Aorta (tissue), 5 donors: Measurements from ENCODE around the gene SEMA3B. TPM values are rescaled to one million over a fixed set of nuclear protein-coding genes. Genes with fewer than 3 reads are reported as not detected.

Experiments
- ATAC-seq: fragments of 200-7000 bp; cut with Tn5 transposase; one replicate; pipeline ENCODE4 v1.9.1; 2022; ENCODE audit warnings: moderate library complexity; ENCODE audit not compliant: low FRiP score
- DNase-seq, 2 donors: peaks; one replicate each; pipeline ENCODE4 v3.0.0-alpha.2; 2020
- H3K27ac ChIP-seq, 2 donors: one replicate each; pipeline ENCODE4 v1.5.1; 2013; ENCODE audit warnings: low read length in 2 of 2, mild to moderate bottlenecking in 2 of 2, moderate library complexity in 2 of 2, control low read depth in 1 of 2, inconsistent platforms in 1 of 2, low read depth in 1 of 2
- H3K27me3 ChIP-seq, 2 donors: one replicate each; pipeline ENCODE4 v1.6.1; 2013; ENCODE audit warnings: control low read depth in 1 of 2, low read length in 1 of 2, mild to moderate bottlenecking in 1 of 2, moderate library complexity in 1 of 2; ENCODE audit not compliant: insufficient read depth in 2 of 2, control insufficient read depth in 1 of 2
- H3K36me3 ChIP-seq, 2 donors: one replicate each; pipeline ENCODE4 v1.6.1; 2013; ENCODE audit warnings: control low read depth in 1 of 2, low read length in 1 of 2, mild to moderate bottlenecking in 1 of 2; ENCODE audit not compliant: insufficient read depth in 2 of 2, control insufficient read depth in 1 of 2
- H3K4me1 ChIP-seq, 2 donors: one replicate each; pipeline ENCODE4 v1.6.1; 2013; ENCODE audit warnings: low read length in 2 of 2, control low read depth in 1 of 2, mild to moderate bottlenecking in 1 of 2, moderate library complexity in 1 of 2; ENCODE audit not compliant: insufficient read depth in 2 of 2, control insufficient read depth in 1 of 2
- H3K4me3 ChIP-seq, 2 donors: one replicate each; pipeline ENCODE4 v1.5.1; 2013; ENCODE audit warnings: low read length in 2 of 2, control low read depth in 1 of 2, mild to moderate bottlenecking in 1 of 2
- H3K9me3 ChIP-seq: one replicate; pipeline ENCODE4 v1.6.1; 2013; ENCODE audit warnings: mild to moderate bottlenecking, low read length; ENCODE audit not compliant: control insufficient read depth
- WGBS, 2 donors: extraction: QIAGEN DNeasy Blood & Tissue Kit; methylation state at CpG; one replicate each; pipeline ENCODE4 v1.1.7; 2013; 5-methylcytosine and 5-hydroxymethylcytosine counted together
- intact Hi-C, 2 donors: fragments of 100-400 bp; cut with DNase I; formaldehyde crosslinking; loops; one replicate each; pipeline versions ENCODE4 v1.14.2 to v1.15.0; 2022
- polyA plus RNA-seq, 2 donors: library from polyadenylated mRNA; stranded (reverse); fragments of 200-250 nt; gene quantifications; one replicate each; pipeline ENCODE4 v1.2.3, GENCODE V29; 2013
- total RNA-seq, 2 donors: library from RNA; stranded (reverse); fragmentation: NEBNext Ultra II Directional; extraction: Animal tissue kit (Norgen Biotek cat#: 25700); gene quantifications; one replicate each; pipeline ENCODE4 v1.2.1, GENCODE V29; 2021
- donor health status: healthy with polysubstance abuse.
- donor health status: Bipolar disorder and iron deficiency.
- donor health status: DM: no; HTN: no; CAD: no.
- donor health status: DM: no; HTN: no; CAD: no.
- donor health status: DM: yes; HTN: yes; CAD: no.

Gene SEMA3B
- total and polyA plus RNA-seq, 4 donors = 23.3 to 69.5 (median 41.7) TPM

DNA sequence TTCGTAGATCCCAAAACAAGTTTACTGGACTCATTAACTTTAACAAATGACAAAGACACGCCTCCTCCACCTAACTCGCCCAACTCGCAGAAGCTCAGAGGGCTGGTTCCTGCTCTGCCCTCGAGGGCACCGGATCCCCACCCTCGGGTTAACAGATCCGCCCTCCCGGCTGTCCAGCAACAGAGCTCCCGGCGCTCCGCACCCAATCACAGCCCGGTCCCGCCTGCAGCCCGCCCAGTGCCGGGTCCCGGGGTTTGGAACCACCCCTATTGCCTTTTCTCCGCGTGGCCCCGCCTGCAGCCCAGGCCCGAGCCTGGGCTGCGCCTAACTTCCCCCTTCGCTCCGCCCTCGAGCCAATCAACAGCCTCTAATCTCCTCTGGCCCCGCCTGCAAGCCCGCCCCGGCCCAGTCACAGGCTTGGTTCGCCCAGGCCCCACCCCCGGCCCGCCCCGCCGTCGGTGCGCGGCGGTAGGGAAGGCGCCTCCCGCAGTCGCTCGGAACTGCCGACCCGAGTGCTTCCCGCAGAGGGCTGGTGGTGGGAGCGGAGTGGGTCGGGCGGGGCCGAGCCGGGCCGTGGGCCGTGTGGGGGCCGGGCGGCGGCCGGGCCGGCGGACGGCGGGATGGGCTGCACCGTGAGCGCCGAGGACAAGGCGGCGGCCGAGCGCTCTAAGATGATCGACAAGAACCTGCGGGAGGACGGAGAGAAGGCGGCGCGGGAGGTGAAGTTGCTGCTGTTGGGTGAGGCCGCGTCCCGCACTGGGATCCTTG is 33.0 kb upstream of the SEMA3B start, which contains the start of gene GNAI2:
Gene GNAI2 (plus strand): TSS at position 489 of the 768 bp plus-strand sequence. CDS start 132 bp downstream, at position 621.
- WGBS, 2 donors = 0 to 1% methylated on average over 66 to 75 of the region's 75 CpGs
- DNase-seq (peak; percentile 99), ATAC-seq (peak; percentile 96)
- no peaks in the 10 kb centered on the region for H3K36me3 ChIP-seq
- H3K4me1 ChIP-seq = no peaks in the 10 kb centered on the region
- peak within 1 kb of the TSS; percentile 43 to 78 for H3K27ac ChIP-seq
- no peaks in the 10 kb centered on the region for H3K27me3 ChIP-seq
- peak within 1 kb of the TSS; percentile 93 to 95 for H3K4me3 ChIP-seq
- intact Hi-C loops = loop anchor here in 1 of 2 donors (2.0 kb wide), 1 partner anchor 33 kb away; the partner anchor contains the start of gene SEMA3B
- H3K9me3 ChIP-seq = no peaks in the 10 kb centered on the region

DNA sequence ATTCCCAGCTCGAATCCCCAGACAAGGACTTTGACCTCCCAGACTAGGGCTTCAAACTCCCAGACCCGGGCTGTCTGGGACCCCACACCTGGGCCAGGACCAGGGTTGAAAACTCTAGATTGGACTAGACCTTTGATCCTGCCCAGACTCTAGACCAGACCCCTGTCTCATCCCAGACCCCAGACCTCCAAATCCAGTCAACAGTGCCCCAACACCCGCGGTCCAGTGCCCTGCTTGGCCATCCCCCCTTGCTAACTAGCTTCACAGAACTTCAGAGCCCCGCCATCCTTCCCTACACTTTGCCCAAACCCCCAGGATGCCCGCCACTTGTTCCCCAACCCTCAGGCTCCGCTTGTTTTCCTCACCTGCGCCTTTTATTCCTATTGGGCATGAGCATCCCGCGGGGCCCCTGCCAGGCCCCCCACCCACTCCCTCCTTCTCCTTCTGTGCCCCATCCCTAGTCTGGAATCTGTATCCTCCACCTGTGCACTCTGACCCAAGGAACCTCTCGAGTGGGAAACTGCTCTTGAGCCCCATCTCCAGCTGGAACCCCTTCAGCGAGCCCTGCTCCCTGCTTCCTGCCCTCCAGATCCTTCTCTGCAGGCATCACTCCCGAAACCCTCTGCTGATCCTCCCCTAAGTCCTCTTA is 32.3 kb upstream of the SEMA3B start:
- intact Hi-C loops = loop anchor here in 1 of 2 donors (2.0 kb wide), 1 partner anchor 32 kb away; the partner anchor contains the start of gene SEMA3B
- ATAC-seq = no peak

DNA sequence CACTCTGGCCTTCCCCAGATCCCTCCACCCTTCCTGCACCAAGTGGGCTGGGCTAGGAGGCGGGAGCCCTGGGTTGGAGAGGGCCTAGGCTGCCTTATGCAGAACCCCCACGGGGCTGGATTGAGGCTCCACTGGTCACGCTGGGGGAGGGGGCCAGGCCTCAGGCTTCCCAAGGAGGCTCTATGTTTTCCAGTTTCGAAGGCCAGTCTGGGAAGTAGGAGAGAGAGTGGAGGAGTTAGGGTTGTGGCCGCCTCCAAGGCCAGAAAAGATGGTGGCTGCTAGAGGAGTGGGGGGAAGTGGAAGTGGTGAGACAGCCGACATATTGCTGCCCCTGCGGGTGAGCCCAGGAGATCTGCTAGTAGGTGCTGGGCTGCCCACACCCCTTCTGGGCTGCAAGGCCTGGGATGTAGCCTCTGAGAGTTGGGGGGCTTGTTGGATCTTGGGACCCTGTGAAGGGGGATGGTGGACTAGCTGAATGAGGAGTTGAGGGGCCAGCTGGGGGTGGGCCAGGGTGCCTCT is 31.8 kb upstream of the SEMA3B start:
- ATAC-seq (no peak), DNase-seq (peak in 1 of 2 donors; percentile 83)
- no peaks in the 10 kb centered on the region for H3K4me1 ChIP-seq
- no peaks in the 10 kb centered on the region for H3K9me3 ChIP-seq
- no peaks in the 10 kb centered on the region for H3K27me3 ChIP-seq
- no peaks in the 10 kb centered on the region for H3K36me3 ChIP-seq
- H3K27ac ChIP-seq = peak overlapping the region in 1 of 2 donors; percentile 78
- 0 to 3% methylated on average over 7 of the region's 7 CpGs for WGBS, 2 donors
- intact Hi-C loops = loop anchor here in 1 of 2 donors (2.0 kb wide), 1 partner anchor 32 kb away; the partner anchor contains the start of gene SEMA3B
- H3K4me3 ChIP-seq = peak overlapping the region; percentile 93 to 95

More for the DNA sequence above, 32.3 kb upstream of the SEMA3B start:
- peak overlapping the region; percentile 43 to 78 for H3K27ac ChIP-seq
- no peaks in the 10 kb centered on the region for H3K9me3 ChIP-seq
- H3K4me3 ChIP-seq = peak overlapping the region; percentile 93 to 95
- no peaks in the 10 kb centered on the region for H3K4me1 ChIP-seq
- 0 to 1% methylated on average over 13 of the region's 13 CpGs for WGBS, 2 donors
- no peaks in the 10 kb centered on the region for H3K36me3 ChIP-seq
- no peaks in the 10 kb centered on the region for H3K27me3 ChIP-seq
- no peak for DNase-seq

GRCh38 chr3:50237754-50238548 is 31.0 kb upstream of the SEMA3B start:
- DNase-seq = peak; percentile 96
- intact Hi-C loops = loop anchor here in 1 of 2 donors (2.0 kb wide), 1 partner anchor 31 kb away; the partner anchor contains the start of gene SEMA3B
- Histone ChIP-seq H3K27me3 (no peaks in the 10 kb centered on the region), H3K4me3 (peak overlapping the region; percentile 93 to 95), H3K27ac (peak overlapping the region; percentile 46 to 91), H3K4me1 (peaks cover 0 to under 1% of the 10 kb centered on the region in 2 donors), H3K9me3 (no peaks in the 10 kb centered on the region), H3K36me3 (no peaks in the 10 kb centered on the region)
- 0 to 1% methylated on average over 28 to 31 of the region's 31 CpGs for WGBS, 2 donors
- peak; percentile 78 for ATAC-seq

DNA sequence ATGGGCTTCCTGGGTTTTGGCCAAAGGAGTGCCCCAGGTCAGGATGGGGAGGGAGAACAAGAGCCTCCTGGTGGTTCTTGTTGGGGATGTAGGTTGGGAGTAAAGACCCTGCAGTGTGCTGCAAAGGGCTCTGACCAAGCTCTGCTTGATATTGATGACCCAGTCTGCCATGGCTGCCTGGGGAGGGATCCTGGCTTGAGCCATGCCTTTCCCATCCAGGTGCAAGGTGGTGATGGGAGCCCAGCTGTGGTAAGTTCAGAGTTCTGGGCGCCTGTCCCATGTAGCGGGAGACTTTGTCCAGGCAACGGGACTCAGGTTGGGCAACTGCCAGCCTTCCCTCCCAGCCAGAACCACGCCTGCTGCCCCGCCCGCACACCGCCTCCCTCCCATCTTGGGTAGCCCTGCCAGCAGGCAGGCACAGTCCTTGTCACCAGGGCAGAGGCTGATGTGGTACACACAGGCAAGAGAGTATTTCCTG is 30.4 kb upstream of the SEMA3B start:
- ATAC-seq (peak; percentile 27), DNase-seq (peak; percentile 91 to 95)

DNA sequence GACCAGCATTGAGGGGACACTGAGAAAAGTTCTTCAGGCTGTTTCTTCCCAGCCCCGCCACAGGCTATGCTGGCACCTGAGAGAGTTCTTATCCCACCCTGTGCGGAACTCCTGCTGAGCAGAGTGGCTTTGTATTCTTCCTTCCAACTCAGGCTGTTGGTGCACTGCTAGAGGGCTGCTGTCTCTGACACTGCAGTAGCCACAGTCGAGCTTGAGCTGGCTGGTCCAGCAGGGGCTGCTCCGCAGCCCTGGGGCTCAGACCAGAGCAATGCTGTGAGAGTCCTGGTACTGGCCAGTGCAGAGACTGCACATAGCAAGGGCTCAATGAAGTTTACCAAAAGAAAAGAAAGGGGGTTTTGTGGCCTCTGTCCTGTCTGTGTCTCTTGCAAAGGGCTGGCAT is 29.3 kb upstream of the SEMA3B start:
- DNase-seq = no peak
- no peak for ATAC-seq
- peaks cover 0 to 2% of the 10 kb centered on the region in 2 donors for H3K4me1 ChIP-seq
- H3K27me3 ChIP-seq = no peaks in the 10 kb centered on the region
- no peaks in the 10 kb centered on the region for H3K36me3 ChIP-seq
- no peak overlapping the region for H3K4me3 ChIP-seq
- no peaks in the 10 kb centered on the region for H3K9me3 ChIP-seq
- WGBS, 2 donors = 55 to 69% methylated on average over 4 of the region's 4 CpGs
- intact Hi-C loops = no loop called here
- H3K27ac ChIP-seq = peak overlapping the region in 1 of 2 donors; percentile 91

More for the DNA sequence above, 30.4 kb upstream of the SEMA3B start:
- Histone ChIP-seq H3K36me3 (no peaks in the 10 kb centered on the region), H3K27me3 (no peaks in the 10 kb centered on the region), H3K9me3 (no peaks in the 10 kb centered on the region), H3K4me3 (peak overlapping the region in 1 of 2 donors; percentile 28), H3K4me1 (peaks cover 0 to 2% of the 10 kb centered on the region in 2 donors), H3K27ac (peak overlapping the region; percentile 46 to 91)
- WGBS, 2 donors = 0 to 1% methylated on average over 7 of the region's 7 CpGs
- intact Hi-C loops = no loop called here

GRCh38 chr3:50241163-50241562 is 27.8 kb upstream of the SEMA3B start:
- no peak overlapping the region for H3K4me3 ChIP-seq

More at GRCh38 chr3:50241163-50241562, 27.8 kb upstream of the SEMA3B start:
- Histone ChIP-seq H3K27ac (peak overlapping the region in 1 of 2 donors; percentile 7), H3K36me3 (no peaks in the 10 kb centered on the region), H3K27me3 (no peaks in the 10 kb centered on the region), H3K9me3 (no peaks in the 10 kb centered on the region), H3K4me1 (peaks cover 0 to 2% of the 10 kb centered on the region in 2 donors)
- DNase-seq (no peak), ATAC-seq (no peak)
- intact Hi-C loops = no loop called here
- WGBS, 2 donors = 46 to 51% methylated on average over 4 of the region's 4 CpGs
